T-helper 1 cell treated with Interleukin-12 subunit alpha and Interleukin-12 subunit beta and Interleukin-4 antibody, amounts not matched to agents 30 μg/mL and 1 μg/mL, for 36 hours (primary cell): ENCODE results near the gene SIGLEC14.
A peak's percentile ranks its signal among the peaks of the same experiment; 100 is the strongest.
"Not testable (repeated sequence)": the region's sequence is repeated elsewhere in the genome, so short reads cannot be mapped to it uniquely, and the experiment has no call there.

Experiments used
- H3K27ac Mint-ChIP-seq: one replicate; pipeline ENCODE4 v1.8.0; 2021; ENCODE audit warnings: mild to moderate bottlenecking, mixed read lengths
- H3K27me3 Mint-ChIP-seq: one replicate; pipeline ENCODE4 v1.8.0; 2021; ENCODE audit warnings: low read depth, mixed read lengths
- H3K36me3 Mint-ChIP-seq: one replicate; pipeline ENCODE4 v1.8.0; 2021; ENCODE audit warnings: low read depth, mixed read lengths
- H3K4me1 Mint-ChIP-seq: one replicate; pipeline ENCODE4 v1.8.0; 2021; ENCODE audit warnings: low read depth, mixed read lengths
- H3K4me3 Mint-ChIP-seq: one replicate; pipeline ENCODE4 v1.8.0; 2021; ENCODE audit warnings: mild to moderate bottlenecking, moderate library complexity, mixed read lengths
- H3K9me3 Mint-ChIP-seq: one replicate; pipeline ENCODE4 v1.8.0; 2021; ENCODE audit warnings: mixed read lengths

SIGLEC14 gene, protein sequence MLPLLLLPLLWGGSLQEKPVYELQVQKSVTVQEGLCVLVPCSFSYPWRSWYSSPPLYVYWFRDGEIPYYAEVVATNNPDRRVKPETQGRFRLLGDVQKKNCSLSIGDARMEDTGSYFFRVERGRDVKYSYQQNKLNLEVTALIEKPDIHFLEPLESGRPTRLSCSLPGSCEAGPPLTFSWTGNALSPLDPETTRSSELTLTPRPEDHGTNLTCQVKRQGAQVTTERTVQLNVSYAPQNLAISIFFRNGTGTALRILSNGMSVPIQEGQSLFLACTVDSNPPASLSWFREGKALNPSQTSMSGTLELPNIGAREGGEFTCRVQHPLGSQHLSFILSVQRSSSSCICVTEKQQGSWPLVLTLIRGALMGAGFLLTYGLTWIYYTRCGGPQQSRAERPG

DNA sequence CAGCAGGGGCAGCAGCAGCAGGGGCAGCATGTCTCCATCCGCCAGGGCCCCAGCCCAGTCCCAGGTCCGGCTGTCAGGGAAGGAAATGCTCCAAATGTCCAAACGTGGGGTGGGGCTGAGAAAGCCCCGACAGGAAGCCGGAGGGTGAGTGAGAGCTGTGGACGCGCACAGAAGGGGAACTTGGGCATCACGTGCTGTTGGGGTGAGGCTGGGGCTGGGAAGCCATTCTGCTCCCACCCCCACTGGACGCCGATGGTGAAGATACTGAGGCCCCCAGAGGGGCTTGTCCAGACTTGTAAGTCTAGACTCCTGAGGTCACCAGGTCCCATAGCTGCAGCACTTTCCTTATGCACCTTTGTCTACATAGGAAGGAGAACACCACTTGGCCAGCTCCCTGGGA, at the start of gene SIGLEC14:
TSS of gene SIGLEC14 (minus strand) at position 96 of the 400 bp plus-strand sequence. CDS start at position 30, 66 bp downstream.
- H3K4me1 Mint-ChIP-seq, H3K27me3 Mint-ChIP-seq, H3K27ac Mint-ChIP-seq, H3K36me3 Mint-ChIP-seq, H3K4me3 Mint-ChIP-seq, H3K9me3 Mint-ChIP-seq: not testable (repeated sequence)

DNA sequence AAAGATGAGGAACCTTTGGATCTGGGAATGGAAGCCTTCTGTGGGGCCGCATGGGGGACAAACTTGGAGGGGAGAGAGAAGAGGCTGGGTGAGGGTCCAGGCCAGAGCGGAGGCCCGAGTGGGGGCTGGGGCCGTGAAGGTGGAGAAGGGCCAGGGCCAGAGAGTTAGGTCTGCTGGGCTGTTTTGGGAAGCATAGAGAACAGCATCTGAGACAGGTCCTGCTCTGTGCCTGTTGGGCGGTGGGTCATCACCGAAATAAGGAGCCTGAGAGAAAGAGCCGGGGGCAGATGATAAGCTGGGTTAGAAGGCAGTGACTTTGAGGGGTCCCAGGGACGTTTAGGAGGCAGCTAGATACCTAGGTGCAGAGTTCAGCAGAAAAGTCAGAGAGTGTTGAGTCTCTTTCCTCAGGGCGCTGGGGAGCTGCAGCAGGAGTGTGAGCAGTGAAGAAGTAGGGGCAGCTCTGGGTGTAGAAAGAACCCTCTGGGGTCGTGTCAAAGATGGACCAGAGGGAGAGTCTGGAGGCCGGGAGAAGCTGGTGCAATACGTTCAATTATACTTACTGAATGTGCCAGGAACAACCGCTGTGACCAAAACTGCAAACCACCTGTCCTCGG, 49.2 kb upstream of the SIGLEC14 start:
- H3K36me3 Mint-ChIP-seq: peaks cover 16% of the 10 kb centered on the region
- no peaks in the 10 kb centered on the region for H3K27me3 Mint-ChIP-seq
- peaks cover 3% of the 10 kb centered on the region for H3K9me3 Mint-ChIP-seq
- peaks cover 8% of the 10 kb centered on the region for H3K4me1 Mint-ChIP-seq
- no peak overlapping the region for H3K4me3 Mint-ChIP-seq
- no peak overlapping the region for H3K27ac Mint-ChIP-seq

DNA sequence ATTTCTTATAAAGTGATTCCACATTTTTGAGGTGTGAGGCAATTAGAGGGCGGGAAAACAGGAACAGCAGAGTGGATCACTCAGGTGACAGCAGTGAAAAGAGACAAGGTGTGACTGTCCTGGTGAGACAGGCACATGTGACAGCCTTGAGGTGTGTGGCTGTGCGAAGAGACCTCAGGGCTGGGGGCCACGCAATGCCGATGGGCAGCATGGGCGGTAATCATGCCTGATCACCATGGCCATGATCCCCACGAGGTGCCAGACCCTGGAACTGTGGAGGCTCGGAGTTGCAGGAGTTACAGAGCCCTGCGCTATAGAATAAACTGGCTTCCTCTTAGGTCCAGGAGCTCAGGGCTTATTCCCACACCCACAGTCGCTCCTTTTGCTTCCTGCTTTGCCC, 48.5 kb upstream of the SIGLEC14 start:
- peaks cover 3% of the 10 kb centered on the region for H3K9me3 Mint-ChIP-seq
- peaks cover 16% of the 10 kb centered on the region for H3K36me3 Mint-ChIP-seq
- H3K4me3 Mint-ChIP-seq: no peak overlapping the region
- no peak overlapping the region for H3K27ac Mint-ChIP-seq
- peaks cover 9% of the 10 kb centered on the region for H3K4me1 Mint-ChIP-seq
- H3K27me3 Mint-ChIP-seq: no peaks in the 10 kb centered on the region

DNA sequence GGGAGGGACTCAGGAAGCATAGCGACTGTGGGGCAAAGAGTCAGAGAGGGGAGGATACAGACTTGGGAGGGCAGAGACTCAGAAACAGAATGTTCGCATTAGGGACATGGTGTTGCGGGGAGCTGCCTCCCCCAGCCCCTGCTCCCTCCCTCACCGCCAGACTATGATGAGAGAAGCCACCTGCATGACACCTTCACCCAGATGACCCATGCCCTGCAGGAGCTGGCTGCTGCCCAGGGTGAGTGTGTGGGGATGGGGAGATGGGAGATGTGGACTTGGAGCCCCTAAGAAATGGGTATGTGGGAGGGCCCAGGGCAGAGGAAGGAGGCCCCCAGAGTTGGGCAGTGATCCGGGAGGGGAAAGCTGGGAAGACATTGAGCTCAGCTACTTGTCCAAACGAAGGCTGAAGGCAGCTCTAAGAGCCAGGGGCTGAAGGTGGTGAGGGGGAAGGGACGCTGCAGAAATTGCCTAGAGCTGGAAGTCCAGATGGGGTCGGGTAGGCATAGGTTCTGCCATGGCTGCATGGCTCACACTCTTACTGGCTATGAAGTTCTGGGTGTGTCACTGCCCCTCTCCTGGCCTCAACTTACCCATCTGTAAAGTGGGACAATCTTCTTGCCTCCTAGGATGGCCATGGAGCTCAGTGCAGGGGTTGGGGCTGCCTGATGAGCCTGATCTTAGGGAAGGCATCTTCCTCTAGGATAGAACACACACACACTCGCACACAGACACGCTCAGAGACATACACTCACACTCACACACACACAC, 47.9 kb upstream of the SIGLEC14 start:
- Mint-ChIP-seq H3K4me1 (peaks cover 10% of the 10 kb centered on the region), H3K36me3 (peaks cover 14% of the 10 kb centered on the region), H3K4me3 (no peak overlapping the region), H3K27me3 (no peaks in the 10 kb centered on the region), H3K9me3 (peaks cover under 1% of the 10 kb centered on the region), H3K27ac (no peak overlapping the region)

DNA sequence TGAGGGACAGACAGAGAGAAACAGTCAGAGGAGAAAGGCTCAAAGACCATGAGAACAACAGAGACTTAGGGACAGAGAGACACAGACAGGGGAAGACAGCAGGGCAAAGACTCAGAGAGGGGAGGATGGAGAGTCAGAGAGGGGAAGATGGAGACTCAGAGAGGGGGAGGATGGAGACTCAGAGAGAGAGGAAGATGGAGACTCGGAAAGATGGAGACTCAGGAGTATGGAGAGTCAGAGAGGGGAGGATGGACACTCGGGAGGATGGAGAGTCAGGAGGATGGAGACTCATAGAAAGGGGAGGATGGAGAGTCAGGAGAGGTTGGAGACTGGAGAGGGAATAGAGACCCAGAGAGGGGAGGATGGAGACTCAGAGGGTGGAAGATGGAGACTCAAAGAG, 47.2 kb upstream of the SIGLEC14 start:
- peaks cover 10% of the 10 kb centered on the region for H3K4me1 Mint-ChIP-seq
- no peak overlapping the region for H3K4me3 Mint-ChIP-seq
- H3K27ac Mint-ChIP-seq: no peak overlapping the region
- H3K36me3 Mint-ChIP-seq: peaks cover 13% of the 10 kb centered on the region
- peaks cover under 1% of the 10 kb centered on the region for H3K27me3 Mint-ChIP-seq
- H3K9me3 Mint-ChIP-seq: no peaks in the 10 kb centered on the region

DNA sequence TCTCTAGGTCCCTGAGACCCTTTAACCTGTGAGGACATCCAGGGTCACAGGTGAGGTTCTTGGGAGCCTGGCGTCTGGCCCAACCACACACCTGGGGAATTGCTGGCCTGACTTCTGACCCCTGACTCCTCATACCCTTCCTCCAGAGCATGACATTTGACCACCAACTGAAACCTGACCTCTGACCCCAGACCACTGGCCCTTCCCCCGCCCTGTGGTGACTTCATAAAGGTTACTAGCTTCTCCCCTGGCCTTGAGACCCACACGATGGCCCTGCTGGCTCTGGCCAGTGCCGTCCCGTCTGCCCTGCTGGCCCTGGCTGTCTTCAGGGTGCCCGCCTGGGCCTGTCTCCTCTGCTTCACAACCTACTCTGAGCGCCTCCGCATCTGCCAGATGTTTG, 46.6 kb upstream of the SIGLEC14 start, which contains the start of gene SPACA6:
TSS of gene SPACA6 (plus strand) at position 71 of the 400 bp plus-strand sequence. CDS start at position 268, 197 bp downstream.
- peaks cover 6% of the 10 kb centered on the region for H3K27me3 Mint-ChIP-seq
- H3K4me3 Mint-ChIP-seq: peak within 1 kb of the TSS; percentile 45
- H3K36me3 Mint-ChIP-seq: peaks cover 9% of the 10 kb centered on the region
- H3K4me1 Mint-ChIP-seq: peaks cover 13% of the 10 kb centered on the region
- peak within 1 kb of the TSS; percentile 46 for H3K27ac Mint-ChIP-seq
- no peaks in the 10 kb centered on the region for H3K9me3 Mint-ChIP-seq

DNA sequence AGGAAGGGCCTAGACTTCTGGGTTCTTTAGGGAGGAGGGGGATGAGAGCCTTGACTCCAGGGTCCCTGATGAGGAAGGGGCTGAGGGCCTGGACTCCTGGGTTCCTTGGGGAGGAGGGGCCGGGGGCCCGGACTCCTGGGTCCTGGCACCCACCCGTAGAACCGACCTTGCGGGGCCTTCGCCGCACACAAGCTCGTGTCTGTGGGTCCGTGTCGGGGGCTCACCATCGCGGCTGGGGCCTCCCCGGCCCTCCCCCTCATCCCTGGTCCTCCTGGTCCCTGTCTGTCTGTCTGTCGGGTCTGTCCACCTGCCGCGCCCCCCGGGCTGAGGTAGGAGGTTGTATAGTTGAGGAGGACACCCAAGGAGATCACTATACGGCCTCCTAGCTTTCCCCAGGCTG, 45.8 kb upstream of the SIGLEC14 start:
- no peaks in the 10 kb centered on the region for H3K9me3 Mint-ChIP-seq
- peaks cover 13% of the 10 kb centered on the region for H3K4me1 Mint-ChIP-seq
- no peak overlapping the region for H3K4me3 Mint-ChIP-seq
- peaks cover 14% of the 10 kb centered on the region for H3K27me3 Mint-ChIP-seq
- H3K36me3 Mint-ChIP-seq: peaks cover 9% of the 10 kb centered on the region
- H3K27ac Mint-ChIP-seq: no peak overlapping the region

DNA sequence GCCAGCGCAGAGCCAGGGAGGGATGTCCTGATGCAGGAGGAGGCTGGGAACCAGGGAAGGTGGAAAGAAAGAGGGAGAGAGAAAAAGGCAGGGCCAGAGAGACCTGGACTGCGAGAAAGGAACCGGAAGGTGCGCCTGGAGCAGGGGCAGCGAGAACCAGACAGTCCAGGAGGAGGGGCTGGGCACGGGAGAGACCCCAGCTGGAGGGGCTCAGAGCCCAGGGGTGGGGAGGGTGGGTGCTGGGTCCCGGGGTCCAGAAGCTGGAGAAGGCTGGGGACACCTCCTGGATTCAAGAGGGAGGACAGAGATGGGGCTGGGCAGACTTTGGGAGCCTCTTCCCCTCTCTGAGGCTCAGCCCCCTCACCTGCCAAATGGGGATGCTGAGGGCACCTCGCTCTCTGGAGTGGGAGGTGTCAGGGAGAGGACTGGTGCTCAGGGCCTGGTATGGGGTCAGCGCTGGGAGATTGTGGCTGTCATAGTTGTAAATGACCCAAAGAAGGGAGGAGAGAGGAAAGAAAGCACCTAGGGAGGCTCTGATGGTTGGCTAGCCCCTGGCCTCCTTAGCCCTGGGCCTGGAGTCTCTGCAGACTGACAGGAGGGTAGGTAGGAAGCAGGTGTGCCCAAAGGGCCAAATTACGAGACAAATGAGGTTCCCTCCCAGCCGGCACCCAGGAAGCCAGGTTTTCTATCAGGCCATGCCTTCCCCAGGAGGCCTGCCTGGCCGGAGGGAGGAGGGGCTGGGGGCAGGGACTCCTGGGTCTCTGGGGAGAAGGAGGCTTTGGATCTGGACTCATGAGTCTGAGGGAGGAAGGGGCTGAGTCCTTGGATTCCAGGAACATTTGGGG, 45.2 kb upstream of the SIGLEC14 start:
- Mint-ChIP-seq H3K27ac (peak overlapping the region; percentile 72), H3K27me3 (peaks cover 18% of the 10 kb centered on the region), H3K4me3 (peak overlapping the region; percentile 57), H3K36me3 (peaks cover 9% of the 10 kb centered on the region), H3K4me1 (peaks cover 13% of the 10 kb centered on the region), H3K9me3 (no peaks in the 10 kb centered on the region)

DNA sequence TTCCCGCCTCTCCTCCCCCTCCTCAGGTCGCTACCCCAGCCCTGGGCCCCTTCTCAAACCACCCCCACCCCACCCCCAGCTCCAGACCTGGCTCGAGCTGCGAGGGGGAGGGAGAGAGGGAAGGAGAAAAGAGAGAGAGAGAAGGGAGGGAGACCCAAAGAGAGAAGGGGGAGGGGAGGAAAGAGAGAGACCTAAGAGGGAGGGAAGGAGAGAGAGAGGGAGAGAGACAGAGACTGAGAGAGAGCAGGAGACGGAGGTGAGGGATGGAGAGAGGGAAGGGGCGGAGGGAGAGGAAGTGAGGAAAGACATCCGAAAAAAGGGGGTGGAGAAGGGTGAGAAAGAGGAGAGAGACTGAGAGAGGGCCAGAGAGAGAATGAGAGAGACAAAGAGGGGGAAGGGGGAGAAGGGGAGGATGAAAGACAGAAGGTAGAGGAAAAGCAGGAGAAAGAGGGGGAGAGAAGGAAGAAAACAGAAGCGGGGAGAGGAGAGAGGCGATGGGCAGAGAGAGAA, 44.5 kb upstream of the SIGLEC14 start:
- Mint-ChIP-seq H3K27me3 (peaks cover 18% of the 10 kb centered on the region), H3K27ac (peak overlapping the region; percentile 72), H3K4me1 (peaks cover 13% of the 10 kb centered on the region), H3K4me3 (peak overlapping the region; percentile 57), H3K36me3 (peaks cover 6% of the 10 kb centered on the region), H3K9me3 (no peaks in the 10 kb centered on the region)

DNA sequence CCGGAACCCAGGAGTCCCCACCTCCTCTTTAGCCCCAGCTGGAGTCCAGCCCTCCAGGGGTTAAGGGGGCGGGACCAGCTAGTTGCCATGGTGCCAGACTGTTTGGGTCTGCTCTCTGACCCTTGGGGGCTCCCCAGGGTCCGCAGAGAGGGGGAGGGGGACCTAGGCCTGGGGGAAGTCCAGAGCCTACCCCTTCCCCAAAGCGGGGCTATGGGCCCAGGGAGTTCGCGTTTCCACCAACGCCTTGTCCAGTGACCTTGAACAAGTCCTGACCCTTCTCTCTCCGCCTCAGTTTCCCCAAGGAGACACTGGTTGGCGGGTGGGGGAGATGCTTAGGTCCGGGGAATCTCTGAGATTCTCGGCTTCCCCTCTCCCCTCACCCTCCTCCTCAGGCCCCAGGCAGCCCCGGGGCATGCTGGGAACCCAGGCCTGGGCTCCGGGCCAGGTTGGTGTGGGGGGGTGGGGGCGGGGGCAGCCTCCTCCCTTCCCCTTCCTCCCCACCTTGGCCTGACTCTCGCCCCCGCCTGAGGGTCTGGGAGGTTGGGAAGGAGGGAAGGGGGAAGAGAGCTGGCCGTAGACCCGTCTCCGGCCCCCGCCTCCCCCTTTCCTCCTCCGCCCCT, 43.9 kb upstream of the SIGLEC14 start:
- Mint-ChIP-seq H3K36me3 (peaks cover 6% of the 10 kb centered on the region), H3K4me3 (peak overlapping the region; percentile 93), H3K27ac (peak overlapping the region; percentile 94), H3K27me3 (peaks cover 18% of the 10 kb centered on the region), H3K9me3 (peaks cover 3% of the 10 kb centered on the region), H3K4me1 (peaks cover 13% of the 10 kb centered on the region)

DNA sequence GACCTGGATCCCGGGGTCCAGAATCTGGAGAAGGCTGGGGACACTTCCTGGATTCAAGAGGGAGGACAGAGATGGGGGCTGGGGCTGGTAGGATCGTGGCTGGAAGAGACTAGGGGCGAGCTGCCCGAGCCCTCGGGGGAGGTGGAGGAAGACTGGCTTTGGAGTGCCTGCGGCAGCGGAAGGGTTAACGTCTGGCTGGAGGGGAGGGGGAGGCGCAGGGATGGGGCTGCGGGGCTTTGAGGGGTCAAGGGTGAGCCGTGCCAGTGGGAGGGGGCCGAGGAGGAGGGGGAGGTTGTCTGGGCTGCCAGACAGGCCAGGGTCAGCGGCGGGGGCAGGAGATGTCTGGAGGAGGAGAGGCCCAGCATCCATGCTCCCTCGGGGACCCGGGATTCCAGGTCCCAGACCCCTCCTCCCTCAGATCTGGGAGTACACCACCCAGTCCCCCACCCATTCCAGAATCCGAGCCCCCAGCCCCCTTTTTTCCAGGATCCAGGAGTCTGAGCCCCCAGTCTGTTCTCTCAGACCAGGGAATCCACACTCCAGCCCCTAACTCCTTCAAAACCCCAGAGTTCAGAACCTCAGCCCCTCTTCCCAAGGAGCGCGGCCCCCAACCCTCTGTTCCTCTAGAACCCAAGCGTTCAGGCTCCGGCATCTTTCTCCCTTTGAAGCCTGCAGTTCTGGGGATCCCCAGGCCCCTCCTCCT, 43.3 kb upstream of the SIGLEC14 start:
- peak overlapping the region; percentile 93 for H3K4me3 Mint-ChIP-seq
- H3K36me3 Mint-ChIP-seq: peaks cover 8% of the 10 kb centered on the region
- peaks cover 13% of the 10 kb centered on the region for H3K4me1 Mint-ChIP-seq
- peak overlapping the region; percentile 94 for H3K27ac Mint-ChIP-seq
- peaks cover 7% of the 10 kb centered on the region for H3K9me3 Mint-ChIP-seq
- peaks cover 18% of the 10 kb centered on the region for H3K27me3 Mint-ChIP-seq

DNA sequence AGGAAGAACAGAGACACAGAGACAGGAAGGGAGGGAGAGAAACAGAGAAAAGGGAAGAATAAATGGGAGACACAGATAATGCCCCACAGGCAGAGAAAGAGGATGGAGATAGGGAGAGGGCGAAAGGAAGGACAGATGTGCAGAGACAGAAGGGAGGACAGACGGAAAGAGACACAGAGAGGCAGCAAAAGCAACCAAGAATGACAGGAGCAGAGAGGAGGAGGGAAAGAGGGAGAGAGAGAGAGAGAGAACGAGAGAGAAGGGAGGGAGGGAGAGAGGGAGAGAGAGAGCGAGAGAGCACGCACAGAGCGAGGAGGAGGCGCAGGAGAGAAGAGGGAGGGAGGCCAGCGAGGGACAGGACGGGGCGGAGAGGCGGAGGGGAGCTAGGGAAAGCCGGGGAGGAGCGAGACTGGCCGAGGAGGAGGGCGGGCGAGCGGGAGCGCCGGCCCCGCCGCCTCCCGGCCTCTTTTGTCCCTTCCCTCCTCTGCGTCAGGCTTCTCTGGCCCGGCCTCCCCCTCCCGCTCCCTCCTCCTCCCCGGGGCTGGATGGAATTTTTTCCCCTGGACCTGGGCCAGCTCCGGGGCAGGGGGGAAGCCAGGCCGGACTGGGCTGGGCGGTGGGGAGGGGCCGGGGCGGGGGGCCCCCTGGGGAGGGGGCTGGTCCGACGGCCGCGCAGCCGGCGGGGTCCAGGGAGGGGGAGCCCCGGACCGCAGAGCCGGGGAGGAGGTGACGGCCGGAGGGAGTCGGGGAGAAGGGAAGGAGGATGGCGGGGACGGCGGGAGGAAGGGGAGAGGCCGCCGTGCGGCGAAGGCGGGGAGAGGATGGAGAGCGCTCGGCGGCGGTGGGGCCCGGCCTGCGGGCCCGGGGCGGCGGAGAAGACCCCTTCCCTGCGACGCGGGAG, 42.3 kb upstream of the SIGLEC14 start:
- Mint-ChIP-seq H3K9me3 (peaks cover 15% of the 10 kb centered on the region), H3K4me1 (peaks cover 13% of the 10 kb centered on the region), H3K27me3 (peaks cover 18% of the 10 kb centered on the region), H3K4me3 (peak overlapping the region; percentile 88), H3K27ac (peak overlapping the region; percentile 57), H3K36me3 (peaks cover 5% of the 10 kb centered on the region)
